GM23338 (cell line): ENCODE data around the gene PRSS58. TPM values are rescaled to one million over a fixed set of nuclear protein-coding genes. Genes with fewer than 3 reads are reported as not detected.
A peak's percentile ranks its signal among the peaks of the same experiment; 100 is the strongest.

Experiments used
- ATAC-seq: fragments of 200-7000 bp; cut with Tn5 transposase; 3 replicates; pipeline ENCODE4 v1.9.1; 2020
- DNase-seq: peaks from one replicate; pipeline ENCODE4 v3.0.0-alpha.2; 2015; ENCODE audit warnings: low spot score
- H2AFZ ChIP-seq: fragments of 200-600 bp; sonication (generic); 2 replicates; pipeline ENCODE4 v1.8.0; 2016; ENCODE audit warnings: antibody characterized with exemption, mild to moderate bottlenecking, moderate library complexity
- H3F3A ChIP-seq: fragments of 200-600 bp; sonication (generic); replicated peaks from 2 replicates; pipeline ENCODE4 v1.8.0; 2017; ENCODE audit warnings: antibody characterized with exemption, mixed run types, low read depth
- H3K27ac ChIP-seq: fragments of 200-600 bp; sonication (generic); 2 replicates; pipeline ENCODE4 v1.6.1; 2016; ENCODE audit warnings: low read depth
- H3K27me3 ChIP-seq: fragments of 200-600 bp; sonication (generic); 2 replicates; pipeline ENCODE4 v1.8.0; 2016; ENCODE audit warnings: mild to moderate bottlenecking, mixed run types, moderate library complexity; ENCODE audit not compliant: insufficient read depth
- H3K36me3 ChIP-seq: fragments of 200-600 bp; sonication (generic); 2 replicates; pipeline ENCODE4 v1.8.0; 2016; ENCODE audit warnings: mild to moderate bottlenecking; ENCODE audit not compliant: insufficient read depth
- H3K4me1 ChIP-seq: fragments of 200-600 bp; sonication (generic); 2 replicates; pipeline ENCODE4 v1.8.0; 2016; ENCODE audit warnings: mild to moderate bottlenecking, moderate library complexity; ENCODE audit not compliant: insufficient read depth
- H3K4me2 ChIP-seq: fragments of 200-600 bp; sonication (generic); 2 replicates; pipeline ENCODE4 v1.7.1; 2017; ENCODE audit warnings: mixed run types
- H3K4me3 ChIP-seq: fragments of 200-600 bp; sonication (generic); 2 replicates; pipeline ENCODE4 v1.6.1; 2016; ENCODE audit warnings: mixed run types
- H3K79me2 ChIP-seq: fragments of 200-600 bp; sonication (generic); replicated peaks from 2 replicates; pipeline ENCODE4 v1.8.0; 2017; ENCODE audit warnings: mild to moderate bottlenecking; ENCODE audit not compliant: insufficient read depth
- H3K9me2 ChIP-seq: fragments of 200-600 bp; sonication (generic); 2 replicates; pipeline ENCODE4 v1.8.0; 2017; ENCODE audit not compliant: insufficient read depth
- H4K20me1 ChIP-seq: fragments of 200-600 bp; sonication (generic); replicated peaks from 2 replicates; pipeline ENCODE4 v1.8.0; 2017; ENCODE audit warnings: mild to moderate bottlenecking; ENCODE audit not compliant: insufficient read depth
- H3K27ac Mint-ChIP-seq: 2 replicates; pipeline ENCODE4 v1.8.0; 2020; ENCODE audit warnings: inconsistent platforms, mild to moderate bottlenecking, moderate library complexity, mixed read lengths
- H3K27me3 Mint-ChIP-seq: 3 replicates; pipeline ENCODE4 v1.8.0; 2022; ENCODE audit warnings: low read depth, mild to moderate bottlenecking, moderate library complexity, mixed read lengths, inconsistent platforms; ENCODE audit not compliant: insufficient read depth, poor library complexity
- H3K36me3 Mint-ChIP-seq: 3 replicates; pipeline ENCODE4 v1.8.0; 2021; ENCODE audit warnings: low read depth, mild to moderate bottlenecking, inconsistent platforms, moderate library complexity, mixed read lengths
- H3K4me1 Mint-ChIP-seq: 3 replicates; pipeline ENCODE4 v1.8.0; 2020; ENCODE audit warnings: mild to moderate bottlenecking, inconsistent platforms, mixed read lengths
- H3K4me3 Mint-ChIP-seq: 3 replicates; pipeline ENCODE4 v1.8.0; 2021; ENCODE audit warnings: moderate library complexity, mild to moderate bottlenecking, inconsistent platforms, mixed read lengths
- H3K9me3 Mint-ChIP-seq: 3 replicates; pipeline ENCODE4 v1.8.0; 2020; ENCODE audit warnings: moderate library complexity, mild to moderate bottlenecking, inconsistent platforms, mixed read lengths
- CREB1 ChIP-seq: fragments of 250-450 bp; sonication (Bioruptor Pico); IDR thresholded peaks from 2 replicates; pipeline ENCODE4 v1.5.0; 2020; ENCODE audit warnings: low read depth, mild to moderate bottlenecking, moderate library complexity
- CTCF ChIP-seq, 2 experiments: fragments of 200-600 bp in 1 of 2; sonication (generic) in 1 of 2; conservative IDR thresholded peaks; 2 replicates each; pipeline versions ENCODE4 v1.5.1 to v1.6.1; 2016 to 2017; ENCODE audit warnings: antibody characterized with exemption in 2 of 2, low read depth in 2 of 2, mild to moderate bottlenecking in 2 of 2, moderate library complexity in 1 of 2
- ETS1 ChIP-seq: IDR thresholded peaks from 2 replicates; pipeline ENCODE4 v1.6.1; 2016; ENCODE audit warnings: antibody characterized with exemption
- EZH2 ChIP-seq: fragments of 200-600 bp; sonication (generic); IDR thresholded peaks from one replicate; pipeline ENCODE4 v1.8.0; 2017; ENCODE audit warnings: antibody characterized with exemption, mild to moderate bottlenecking, low read depth; ENCODE audit not compliant: unreplicated experiment
- JUNB ChIP-seq: IDR thresholded peaks from one replicate; pipeline ENCODE4 v1.6.1; 2016; ENCODE audit warnings: antibody characterized with exemption; ENCODE audit not compliant: unreplicated experiment
- POLR2AphosphoS5 ChIP-seq: IDR thresholded peaks from 2 replicates; pipeline ENCODE4 v1.6.1; 2016; ENCODE audit warnings: antibody characterized with exemption, low read depth
- STAT1 ChIP-seq: IDR thresholded peaks from one replicate; pipeline ENCODE4 v1.6.1; 2016; ENCODE audit warnings: antibody characterized with exemption; ENCODE audit not compliant: unreplicated experiment
- ZNF114 ChIP-seq: fragments of 250-450 bp; sonication (Bioruptor Pico); IDR thresholded peaks from 2 replicates; pipeline ENCODE4 v1.5.0; 2020; ENCODE audit warnings: mild to moderate bottlenecking, moderate library complexity
- ZNF331 ChIP-seq: fragments of 250-450 bp; sonication (Bioruptor Pico); IDR thresholded peaks from 2 replicates; pipeline ENCODE4 v1.5.0; 2020; ENCODE audit warnings: low read depth, mild to moderate bottlenecking, moderate library complexity
- ZNF462 ChIP-seq: fragments of 250-450 bp; sonication (Bioruptor Pico); IDR thresholded peaks from 2 replicates; pipeline ENCODE4 v1.5.0; 2020; ENCODE audit warnings: mild to moderate bottlenecking, moderate library complexity
- polyA plus RNA-seq: library from polyadenylated mRNA; unstranded; fragments of >200 nt; fragmentation: Nextera tagmentation; extraction: Ambion mirVana; gene quantifications from 2 replicates; pipeline ENCODE4 v1.2.1, GENCODE V29; 2016
- total RNA-seq: library from RNA; depleted of rRNA; stranded (reverse); fragments of >200 nt; shearing (Covaris generic); gene quantifications from 2 replicates; pipeline ENCODE4 v1.2.3, GENCODE V29; 2014
- TF ChIP-seq, protein P1 (sequence below): IDR thresholded peaks from one replicate; pipeline ENCODE4 v1.6.1; 2018; ENCODE audit warnings: antibody characterized with exemption; ENCODE audit not compliant: unreplicated experiment

Gene PRSS58
- total and polyA plus RNA-seq, 2 experiments from 2014 or later = not detected

GRCh38 chr7:142263598-142264380 is 5.9 kb upstream of the PRSS58 start (continued):
- TF ChIP-seq, protein P1, sequence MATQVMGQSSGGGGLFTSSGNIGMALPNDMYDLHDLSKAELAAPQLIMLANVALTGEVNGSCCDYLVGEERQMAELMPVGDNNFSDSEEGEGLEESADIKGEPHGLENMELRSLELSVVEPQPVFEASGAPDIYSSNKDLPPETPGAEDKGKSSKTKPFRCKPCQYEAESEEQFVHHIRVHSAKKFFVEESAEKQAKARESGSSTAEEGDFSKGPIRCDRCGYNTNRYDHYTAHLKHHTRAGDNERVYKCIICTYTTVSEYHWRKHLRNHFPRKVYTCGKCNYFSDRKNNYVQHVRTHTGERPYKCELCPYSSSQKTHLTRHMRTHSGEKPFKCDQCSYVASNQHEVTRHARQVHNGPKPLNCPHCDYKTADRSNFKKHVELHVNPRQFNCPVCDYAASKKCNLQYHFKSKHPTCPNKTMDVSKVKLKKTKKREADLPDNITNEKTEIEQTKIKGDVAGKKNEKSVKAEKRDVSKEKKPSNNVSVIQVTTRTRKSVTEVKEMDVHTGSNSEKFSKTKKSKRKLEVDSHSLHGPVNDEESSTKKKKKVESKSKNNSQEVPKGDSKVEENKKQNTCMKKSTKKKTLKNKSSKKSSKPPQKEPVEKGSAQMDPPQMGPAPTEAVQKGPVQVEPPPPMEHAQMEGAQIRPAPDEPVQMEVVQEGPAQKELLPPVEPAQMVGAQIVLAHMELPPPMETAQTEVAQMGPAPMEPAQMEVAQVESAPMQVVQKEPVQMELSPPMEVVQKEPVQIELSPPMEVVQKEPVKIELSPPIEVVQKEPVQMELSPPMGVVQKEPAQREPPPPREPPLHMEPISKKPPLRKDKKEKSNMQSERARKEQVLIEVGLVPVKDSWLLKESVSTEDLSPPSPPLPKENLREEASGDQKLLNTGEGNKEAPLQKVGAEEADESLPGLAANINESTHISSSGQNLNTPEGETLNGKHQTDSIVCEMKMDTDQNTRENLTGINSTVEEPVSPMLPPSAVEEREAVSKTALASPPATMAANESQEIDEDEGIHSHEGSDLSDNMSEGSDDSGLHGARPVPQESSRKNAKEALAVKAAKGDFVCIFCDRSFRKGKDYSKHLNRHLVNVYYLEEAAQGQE = no peak
- TF ChIP-seq ZNF331 (no peak), POLR2AphosphoS5 (no peak)

DNA sequence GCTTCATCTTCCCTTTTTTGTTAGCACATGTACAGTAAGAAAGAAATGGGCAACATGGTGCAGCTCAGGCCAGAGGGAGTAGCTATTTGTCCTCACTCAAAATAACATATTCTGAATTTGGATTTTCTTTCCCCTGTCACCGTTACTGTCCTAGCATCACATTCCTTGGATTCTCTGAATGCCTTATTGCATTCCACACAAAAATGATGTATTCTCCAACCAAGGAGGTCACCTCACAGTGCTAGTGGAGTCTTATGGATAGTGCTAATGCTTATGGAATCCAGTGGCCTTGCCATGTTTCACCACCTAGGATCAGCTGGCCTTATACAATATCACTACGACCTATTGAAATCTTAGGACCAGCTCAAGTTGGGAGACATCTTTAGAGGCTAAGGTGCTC is 7.2 kb downstream of the PRSS58 start:
- no peak overlapping the region for H3K4me3 ChIP-seq
- peak overlapping the region; percentile 6; the same call in 1 of the 2 replicates for H3K4me2 ChIP-seq
- no peak overlapping the region for H2AFZ ChIP-seq
- no peaks in the 10 kb centered on the region for H4K20me1 ChIP-seq
- H3K27me3 ChIP-seq = no peaks in the 10 kb centered on the region
- H3K4me3 Mint-ChIP-seq = no peak overlapping the region
- peaks cover 9% of the 10 kb centered on the region for H3K27me3 Mint-ChIP-seq
- no peaks in the 10 kb centered on the region for H3K79me2 ChIP-seq
- no peaks in the 10 kb centered on the region for H3K36me3 ChIP-seq
- H3K27ac Mint-ChIP-seq = no peak overlapping the region
- DNase-seq = peak; percentile 68
- no peaks in the 10 kb centered on the region for H3F3A ChIP-seq
- no peaks in the 10 kb centered on the region for H3K9me3 Mint-ChIP-seq
- no peaks in the 10 kb centered on the region; the same call in 1 of the 2 replicates for H3K9me2 ChIP-seq
- no peak overlapping the region for H3K27ac ChIP-seq
- peaks cover 9% of the 10 kb centered on the region for H3K4me1 Mint-ChIP-seq
- H3K4me1 ChIP-seq = peaks cover 6% of the 10 kb centered on the region
- H3K36me3 Mint-ChIP-seq = no peaks in the 10 kb centered on the region
- ATAC-seq = peak; percentile 65
- TF ChIP-seq CREB1 (no peak), ZNF462 (CRISPR knock-in tag) (no peak), EZH2 (no peak), STAT1 (no peak), ETS1 (no peak), JUNB (no peak), ZNF114 (CRISPR knock-in tag) (no peak), CTCF (conservative IDR thresholded peaks at IDR 0.05; ENCODE audit: low read depth in 2 of 2) (no peak), ZNF331 (no peak)
